Activated CD4-positive, alpha-beta T cell treated with anti-CD3 and anti-CD28 coated beads, Interleukin-2, amount 10 ng/mL, durations not matched to agents 24 days and 14 days (primary cell): Measurements from ENCODE around the gene ADGRG6. TPM values are rescaled to one million over a fixed set of nuclear protein-coding genes. Genes with fewer than 3 reads are reported as not detected.

Experiments used
- DNase-seq: peaks from one replicate; pipeline ENCODE4 v3.0.0; 2022
- H3K27ac Mint-ChIP-seq: one replicate; pipeline ENCODE4 v1.8.0; 2022; ENCODE audit warnings: mild to moderate bottlenecking, mixed read lengths
- H3K27me3 Mint-ChIP-seq: one replicate; pipeline ENCODE4 v1.8.0; 2022; ENCODE audit warnings: mixed read lengths
- H3K36me3 Mint-ChIP-seq: one replicate; pipeline ENCODE4 v1.8.0; 2022; ENCODE audit warnings: low read depth, mild to moderate bottlenecking, mixed read lengths
- H3K4me1 Mint-ChIP-seq: one replicate; pipeline ENCODE4 v1.8.0; 2021; ENCODE audit warnings: mixed read lengths
- H3K4me3 Mint-ChIP-seq: one replicate; pipeline ENCODE4 v1.8.0; 2022; ENCODE audit warnings: mild to moderate bottlenecking, moderate library complexity, mixed read lengths
- H3K9me3 Mint-ChIP-seq: one replicate; pipeline ENCODE4 v1.8.0; 2021; ENCODE audit warnings: mixed read lengths
- intact Hi-C: fragments of 100-400 bp; cut with micrococcal nuclease; formaldehyde crosslinking; loops from one replicate; pipeline ENCODE4 v1.15.1; 2023
- total RNA-seq: library from RNA; stranded (reverse); gene quantifications from 2 replicates; pipeline ENCODE4 v1.2.3, GENCODE V29; 2022

ADGRG6 gene
- total RNA-seq, 1 donor from 2014 or later = not detected

GRCh38 chr6:142489722-142490610, 188.2 kb downstream of the ADGRG6 start:
- Mint-ChIP-seq H3K9me3 (peaks cover 3% of the 10 kb centered on the region), H3K36me3 (no peaks in the 10 kb centered on the region), H3K27ac (no peak overlapping the region), H3K27me3 (no peaks in the 10 kb centered on the region), H3K4me1 (no peaks in the 10 kb centered on the region), H3K4me3 (no peak overlapping the region)
- no peak for DNase-seq
- intact Hi-C loops = no loop called here

Other genes with a start within 250 kb of the ADGRG6 start
- not detected in 2 replicates for gene GJE1, start 169.1 kb upstream of the ADGRG6 start, total RNA-seq
- gene NMBR, start 154.9 kb upstream of the ADGRG6 start, total RNA-seq = not detected in 2 replicates
- 52.6 and 54.0 TPM in 2 replicates for gene VTA1, start 154.7 kb upstream of the ADGRG6 start, total RNA-seq